Measurements from ENCODE around the gene ANKRD10. TPM values are rescaled to one million over a fixed set of nuclear protein-coding genes. Genes with fewer than 3 reads are reported as not detected.
"Not testable (repeated sequence)": the region's sequence is repeated elsewhere in the genome, so short reads cannot be mapped to it uniquely, and the experiment has no call there.

ANKRD10 gene
- total and polyA plus RNA-seq, 2 donors from 2014 or later: 64.9 to 159 TPM

GRCh38 chr13:110950356-110950755 is 35.5 kb upstream of the ANKRD10 start:
- intact Hi-C loops (cut with DNase I): loop anchor here (5.0 kb wide), 1 partner anchor 1447 kb away; no protein-coding TSS in a partner anchor
- no peak overlapping the region for H3K27ac ChIP-seq (ENCODE audit: low read depth in 2 of 2, low read length in 2 of 2)
- DNase-seq (no peak), FAIRE-seq (no peak)
- TF ChIP-seq CTCF (IDR thresholded peaks at IDR 0.05; ENCODE audit: borderline replicate concordance, extremely low read depth, insufficient read depth): no peak
- H3K4me1 ChIP-seq (ENCODE audit: control insufficient read depth in 2 of 3, insufficient read depth in 2 of 3, low read depth in 1 of 3, low read length in 3 of 3): no peaks in the 10 kb centered on the region
- no peaks in the 10 kb centered on the region for H3K9me3 ChIP-seq (ENCODE audit: control insufficient read depth in 2 of 3, insufficient read depth in 1 of 3, low read length in 3 of 3)
- H3K4me3 ChIP-seq (ENCODE audit: low read length in 3 of 3): no peak overlapping the region
- no peaks in the 10 kb centered on the region for H3K27me3 ChIP-seq (ENCODE audit: control insufficient read depth, insufficient read depth, low read length)
- H3K36me3 ChIP-seq (ENCODE audit: control insufficient read depth in 2 of 3, insufficient read depth in 3 of 3, low read length in 3 of 3): no peaks in the 10 kb centered on the region
- H3K9ac ChIP-seq (ENCODE audit: low read length in 3 of 3): no peak overlapping the region

- intact Hi-C loops (cut with DNase I): loop anchor here (5.0 kb wide), 1 partner anchor 1448 kb away; no protein-coding TSS in a partner anchor
- DNase-seq (no peak), FAIRE-seq (no peak)
- Histone ChIP-seq H3K36me3 (ENCODE audit: control insufficient read depth in 2 of 3, insufficient read depth in 3 of 3, low read length in 3 of 3) (no peaks in the 10 kb centered on the region), H3K27ac (ENCODE audit: low read depth in 2 of 2, low read length in 2 of 2) (no peak overlapping the region), H3K9me3 (ENCODE audit: control insufficient read depth in 2 of 3, insufficient read depth in 1 of 3, low read length in 3 of 3) (no peaks in the 10 kb centered on the region), H3K4me1 (ENCODE audit: control insufficient read depth in 2 of 3, insufficient read depth in 2 of 3, low read depth in 1 of 3, low read length in 3 of 3) (no peaks in the 10 kb centered on the region), H3K9ac (ENCODE audit: low read length in 3 of 3) (no peak overlapping the region), H3K4me3 (ENCODE audit: low read length in 3 of 3) (no peak overlapping the region), H3K27me3 (ENCODE audit: control insufficient read depth, insufficient read depth, low read length) (no peaks in the 10 kb centered on the region)
- TF ChIP-seq CTCF (IDR thresholded peaks at IDR 0.05; ENCODE audit: borderline replicate concordance, extremely low read depth, insufficient read depth): no peak
These were observed 34.8 kb upstream of the ANKRD10 start for GRCh38 chr13:110949628-110950027.

- no peaks in the 10 kb centered on the region for H3K27me3 ChIP-seq (ENCODE audit: control insufficient read depth, insufficient read depth, low read length)
- no peak for FAIRE-seq
- no peak overlapping the region for H3K27ac ChIP-seq (ENCODE audit: low read depth in 2 of 2, low read length in 2 of 2)
- TF ChIP-seq CTCF (IDR thresholded peaks at IDR 0.05; ENCODE audit: borderline replicate concordance, extremely low read depth, insufficient read depth): no peak
- no peak overlapping the region for H3K9ac ChIP-seq (ENCODE audit: low read length in 3 of 3)
- DNase-seq: no peak
- intact Hi-C loops (cut with DNase I): no loop called here
- no peaks in the 10 kb centered on the region for H3K36me3 ChIP-seq (ENCODE audit: control insufficient read depth in 2 of 3, insufficient read depth in 3 of 3, low read length in 3 of 3)
- no peak overlapping the region for H3K4me3 ChIP-seq (ENCODE audit: low read length in 3 of 3)
- H3K4me1 ChIP-seq (ENCODE audit: control insufficient read depth in 2 of 3, insufficient read depth in 2 of 3, low read depth in 1 of 3, low read length in 3 of 3): no peaks in the 10 kb centered on the region
- H3K9me3 ChIP-seq (ENCODE audit: control insufficient read depth in 2 of 3, insufficient read depth in 1 of 3, low read length in 3 of 3): no peaks in the 10 kb centered on the region
These were observed 34.2 kb upstream of the ANKRD10 start for GRCh38 chr13:110949116-110949515.

GRCh38 chr13:110947338-110947737 is 32.5 kb upstream of the ANKRD10 start:
- H3K4me1 ChIP-seq (ENCODE audit: control insufficient read depth in 2 of 3, insufficient read depth in 2 of 3, low read depth in 1 of 3, low read length in 3 of 3); H3K9ac ChIP-seq (ENCODE audit: low read length in 3 of 3); H3K27me3 ChIP-seq (ENCODE audit: control insufficient read depth, insufficient read depth, low read length); H3K9me3 ChIP-seq (ENCODE audit: control insufficient read depth in 2 of 3, insufficient read depth in 1 of 3, low read length in 3 of 3); H3K4me3 ChIP-seq (ENCODE audit: low read length in 3 of 3); H3K36me3 ChIP-seq (ENCODE audit: control insufficient read depth in 2 of 3, insufficient read depth in 3 of 3, low read length in 3 of 3); H3K27ac ChIP-seq (ENCODE audit: low read depth in 2 of 2, low read length in 2 of 2); DNase-seq; intact Hi-C loops (cut with DNase I); FAIRE-seq: not testable (repeated sequence)
